Measurements from ENCODE around the gene PCNT. TPM values are rescaled to one million over a fixed set of nuclear protein-coding genes. Genes with fewer than 3 reads are reported as not detected.
A peak's percentile ranks its signal among the peaks of the same experiment; 100 is the strongest.

The PCNT gene
- total RNA-seq, 6 experiments from 2014 or later = 23.2 to 26.9 (median 25.5) TPM

GRCh38 chr21:46475296-46475695, 151.3 kb downstream of the PCNT start:
- Mint-ChIP-seq H3K4me1 (ENCODE audit: low read depth) (peaks cover 31% of the 10 kb centered on the region), H3K9me3 (no peaks in the 10 kb centered on the region), H3K36me3 (ENCODE audit: low read depth) (peaks cover 18% of the 10 kb centered on the region), H3K4me3 (no peak overlapping the region), H3K27ac (no peak overlapping the region), H3K27me3 (ENCODE audit: insufficient read depth) (no peaks in the 10 kb centered on the region)
- DNase-seq = no peak
- TF ChIP-seq, protein P1, sequence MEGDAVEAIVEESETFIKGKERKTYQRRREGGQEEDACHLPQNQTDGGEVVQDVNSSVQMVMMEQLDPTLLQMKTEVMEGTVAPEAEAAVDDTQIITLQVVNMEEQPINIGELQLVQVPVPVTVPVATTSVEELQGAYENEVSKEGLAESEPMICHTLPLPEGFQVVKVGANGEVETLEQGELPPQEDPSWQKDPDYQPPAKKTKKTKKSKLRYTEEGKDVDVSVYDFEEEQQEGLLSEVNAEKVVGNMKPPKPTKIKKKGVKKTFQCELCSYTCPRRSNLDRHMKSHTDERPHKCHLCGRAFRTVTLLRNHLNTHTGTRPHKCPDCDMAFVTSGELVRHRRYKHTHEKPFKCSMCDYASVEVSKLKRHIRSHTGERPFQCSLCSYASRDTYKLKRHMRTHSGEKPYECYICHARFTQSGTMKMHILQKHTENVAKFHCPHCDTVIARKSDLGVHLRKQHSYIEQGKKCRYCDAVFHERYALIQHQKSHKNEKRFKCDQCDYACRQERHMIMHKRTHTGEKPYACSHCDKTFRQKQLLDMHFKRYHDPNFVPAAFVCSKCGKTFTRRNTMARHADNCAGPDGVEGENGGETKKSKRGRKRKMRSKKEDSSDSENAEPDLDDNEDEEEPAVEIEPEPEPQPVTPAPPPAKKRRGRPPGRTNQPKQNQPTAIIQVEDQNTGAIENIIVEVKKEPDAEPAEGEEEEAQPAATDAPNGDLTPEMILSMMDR (IDR thresholded peaks at IDR 0.05) = no peak

DNA sequence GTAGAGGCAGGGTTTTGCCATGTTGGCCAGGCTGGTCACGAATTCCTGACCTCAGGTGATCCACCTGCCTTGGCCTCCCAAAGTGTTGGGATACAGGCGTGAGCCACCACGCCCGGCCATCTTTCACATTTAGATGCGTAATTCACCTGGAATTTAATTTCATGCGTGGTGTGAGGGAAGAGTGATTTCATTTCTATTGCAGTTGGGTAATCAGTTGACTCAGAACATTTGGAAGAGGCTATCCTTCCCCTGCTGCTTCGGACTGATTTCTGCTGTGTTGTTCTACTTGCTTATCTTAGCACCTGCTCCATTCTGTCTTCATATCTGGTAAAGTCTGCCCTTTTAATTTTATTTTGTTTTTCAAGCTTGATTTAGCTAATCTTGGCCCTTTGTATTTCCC, 153.8 kb downstream of the PCNT start:
- H3K36me3 Mint-ChIP-seq (ENCODE audit: low read depth) = peaks cover 18% of the 10 kb centered on the region
- TF ChIP-seq, protein P1 (IDR thresholded peaks at IDR 0.05) = no peak
- DNase-seq = no peak
- no peaks in the 10 kb centered on the region for H3K27me3 Mint-ChIP-seq (ENCODE audit: insufficient read depth)
- peak overlapping the region; percentile 22; the same call in 1 of the 2 replicates for H3K27ac Mint-ChIP-seq
- H3K4me3 Mint-ChIP-seq = no peak overlapping the region
- H3K4me1 Mint-ChIP-seq (ENCODE audit: low read depth) = peaks cover 28% of the 10 kb centered on the region
- H3K9me3 Mint-ChIP-seq = no peaks in the 10 kb centered on the region

DNA sequence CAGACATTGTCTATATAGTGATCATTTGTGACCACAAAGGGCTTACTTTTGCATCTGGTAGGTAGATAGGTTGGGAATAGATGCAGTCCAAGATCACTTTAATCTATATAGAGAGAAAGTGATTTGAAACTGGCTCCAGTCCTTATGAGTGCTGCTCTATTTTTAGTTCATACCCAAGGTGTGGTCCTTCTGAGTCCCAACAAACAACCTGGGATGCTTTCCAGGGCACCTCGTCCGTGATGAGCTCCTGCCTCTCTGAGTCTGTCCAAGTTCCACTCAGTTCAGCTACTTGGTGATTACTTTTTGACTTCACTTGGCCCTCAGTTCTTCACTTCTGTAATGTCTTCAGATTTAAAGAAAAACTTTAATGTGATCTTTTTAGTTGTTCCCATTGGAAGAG, 155.0 kb downstream of the PCNT start:
- Mint-ChIP-seq H3K4me1 (ENCODE audit: low read depth) (peaks cover 36% of the 10 kb centered on the region), H3K4me3 (no peak overlapping the region), H3K27me3 (ENCODE audit: insufficient read depth) (no peaks in the 10 kb centered on the region), H3K9me3 (no peaks in the 10 kb centered on the region), H3K27ac (no peak overlapping the region; the same call in 1 of the 2 replicates), H3K36me3 (ENCODE audit: low read depth) (peaks cover 18% of the 10 kb centered on the region)
- no peak for DNase-seq
- TF ChIP-seq, protein P1 (IDR thresholded peaks at IDR 0.05) = no peak

- TF ChIP-seq, protein P1 (IDR thresholded peaks at IDR 0.05) = no peak
- Mint-ChIP-seq H3K27me3 (ENCODE audit: insufficient read depth) (no peaks in the 10 kb centered on the region), H3K27ac (no peak overlapping the region), H3K4me1 (ENCODE audit: low read depth) (peaks cover 24% of the 10 kb centered on the region), H3K4me3 (no peak overlapping the region), H3K9me3 (no peaks in the 10 kb centered on the region), H3K36me3 (ENCODE audit: low read depth) (peaks cover 24% of the 10 kb centered on the region)
- DNase-seq = no peak
Observed at GRCh38 chr21:46480466-46480865, 156.5 kb downstream of the PCNT start.

GRCh38 chr21:46482225-46482845, 158.4 kb downstream of the PCNT start:
- peaks cover 22% of the 10 kb centered on the region for H3K4me1 Mint-ChIP-seq (ENCODE audit: low read depth)
- no peaks in the 10 kb centered on the region for H3K9me3 Mint-ChIP-seq
- no peak overlapping the region for H3K27ac Mint-ChIP-seq
- no peak overlapping the region for H3K4me3 Mint-ChIP-seq
- TF ChIP-seq, protein P1 (IDR thresholded peaks at IDR 0.05) = no peak
- H3K36me3 Mint-ChIP-seq (ENCODE audit: low read depth) = peaks cover 25% of the 10 kb centered on the region
- no peak for DNase-seq
- no peaks in the 10 kb centered on the region for H3K27me3 Mint-ChIP-seq (ENCODE audit: insufficient read depth)
